Pons (tissue), 1 donor: ENCODE results near the gene ADRA2A.

Experiments
- DNase-seq: peaks from one replicate; pipeline ENCODE4 v3.0.0-alpha.2; 2016; ENCODE audit warnings: low spot score

ADRA2A gene

DNA sequence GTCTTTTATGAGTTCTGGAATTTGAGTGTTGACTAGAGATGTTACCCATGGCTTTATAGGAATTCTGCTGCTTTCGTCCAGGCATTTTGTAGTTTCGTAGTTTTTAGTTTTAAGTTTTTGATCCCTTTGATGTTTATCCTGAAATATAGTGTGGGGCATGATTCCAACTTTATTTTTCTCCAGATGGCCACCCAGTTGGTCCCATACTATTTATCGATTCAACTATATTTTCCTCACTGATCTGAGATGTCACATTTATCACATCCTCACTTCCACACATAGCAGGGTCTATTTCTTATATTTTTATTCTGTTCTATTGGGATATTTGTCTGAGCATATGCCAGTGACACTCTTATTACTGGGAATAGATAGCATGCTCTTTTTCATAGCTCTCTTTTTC is 33.9 kb downstream of the ADRA2A start:
- no peak for DNase-seq

GRCh38 chr10:111112333-111112732 is 35.5 kb downstream of the ADRA2A start:
- no peak for DNase-seq

GRCh38 chr10:111113238-111113960 is 36.6 kb downstream of the ADRA2A start:
- no peak for DNase-seq

GRCh38 chr10:111113961-111114757 is 37.3 kb downstream of the ADRA2A start:
- no peak for DNase-seq

DNA sequence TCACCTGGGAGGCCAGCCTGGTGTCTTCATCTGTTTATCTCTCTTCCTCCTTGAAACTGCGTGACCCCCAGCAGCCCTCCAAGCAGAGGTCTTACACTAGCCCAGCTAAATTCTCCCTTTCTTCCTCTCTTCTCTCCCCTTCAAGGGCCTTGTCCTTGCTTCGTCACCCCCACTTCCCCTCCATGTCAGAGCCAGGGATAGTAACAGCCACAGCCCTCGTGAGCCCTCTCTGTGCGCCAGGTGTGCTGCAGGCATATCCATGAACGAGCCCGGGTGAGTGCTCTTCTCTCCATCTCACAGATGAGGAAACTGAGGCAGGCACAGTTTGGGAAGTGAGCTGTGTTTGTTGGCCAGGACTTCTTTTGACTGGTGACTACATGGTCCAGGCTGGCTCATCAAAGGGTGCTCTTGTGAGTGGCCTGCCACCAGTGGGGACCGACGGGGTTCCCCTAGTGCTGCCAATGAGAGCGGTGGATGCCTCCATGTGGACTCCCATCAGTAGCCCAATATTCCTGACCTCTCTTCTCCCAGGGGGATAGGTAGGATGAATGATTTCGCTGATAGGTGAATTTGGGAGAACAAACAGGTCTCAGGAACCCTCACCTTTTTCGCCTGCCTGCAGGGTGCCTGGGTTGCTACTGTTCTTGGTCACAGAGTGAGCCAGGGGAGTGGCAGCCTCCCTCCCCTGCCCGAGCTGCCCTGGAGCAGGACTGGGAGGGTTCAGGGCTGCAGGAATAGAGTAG is 38.1 kb downstream of the ADRA2A start:
- no peak for DNase-seq

GRCh38 chr10:111116211-111116610 is 39.4 kb downstream of the ADRA2A start:
- DNase-seq = no peak

- no peak for DNase-seq
Observed at GRCh38 chr10:111116762-111117445, 40.1 kb downstream of the ADRA2A start.

DNA sequence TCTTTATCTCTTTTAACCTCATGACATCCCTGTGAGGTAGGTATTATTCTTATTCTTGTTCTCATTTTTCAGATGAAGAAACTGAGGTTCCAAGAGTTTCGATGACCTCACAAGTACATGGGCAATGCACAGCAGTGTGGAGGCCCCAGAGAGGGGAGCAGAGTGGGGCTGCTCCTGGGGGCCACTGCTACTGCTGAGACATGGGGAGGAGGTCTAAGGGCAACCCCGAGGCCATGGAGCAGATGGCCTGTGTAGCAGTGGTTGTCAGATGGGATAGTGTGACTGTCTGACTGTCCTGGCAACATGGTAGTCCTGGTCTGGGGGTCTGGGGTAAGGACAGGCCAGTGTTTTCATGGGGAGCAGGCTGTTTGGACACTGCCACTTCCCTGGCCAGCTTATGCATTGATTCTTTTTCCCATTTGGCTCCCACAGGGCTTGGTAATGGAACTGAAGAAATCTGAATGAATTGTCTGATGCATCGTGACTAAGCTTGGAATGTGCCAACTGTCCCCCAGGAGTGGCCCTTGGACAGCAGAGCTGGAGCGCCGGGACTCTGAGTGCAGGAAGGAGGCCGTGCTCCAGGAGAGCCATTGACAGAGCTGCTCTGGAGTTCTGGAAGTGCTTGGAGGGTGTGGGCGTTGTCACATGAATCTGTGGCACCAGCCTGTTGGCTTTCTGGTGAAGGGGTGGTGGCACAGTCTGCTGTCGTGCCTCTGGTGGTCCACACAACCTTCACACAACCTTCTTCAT is 40.9 kb downstream of the ADRA2A start:
- no peak for DNase-seq

DNA sequence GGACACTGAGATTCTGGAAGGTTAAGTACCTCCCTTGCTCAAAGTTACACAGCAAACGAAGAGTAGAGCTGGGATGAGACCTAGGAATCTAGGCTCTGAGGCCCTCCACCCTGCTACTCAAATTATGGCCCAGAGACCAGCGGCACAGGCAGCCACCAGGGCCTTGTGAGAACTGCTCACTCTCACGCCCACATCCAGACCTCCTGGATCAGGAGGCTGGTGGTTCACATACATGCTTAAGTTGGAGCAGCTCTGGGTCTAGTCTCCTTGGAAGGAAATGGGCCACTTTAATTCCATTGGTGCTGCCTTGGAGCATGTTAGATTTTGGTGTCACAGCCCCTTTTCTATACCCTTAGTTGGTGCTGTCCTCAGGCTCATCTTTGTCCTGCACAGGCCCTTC is 41.9 kb downstream of the ADRA2A start:
- no peak for DNase-seq

- DNase-seq = no peak
Observed at GRCh38 chr10:111119637-111120036, 42.8 kb downstream of the ADRA2A start.

GRCh38 chr10:111122127-111122526 is 45.3 kb downstream of the ADRA2A start:
- no peak for DNase-seq

- DNase-seq = no peak
Observed at GRCh38 chr10:111123883-111124282, 47.1 kb downstream of the ADRA2A start.

GRCh38 chr10:111125102-111125501 is 48.3 kb downstream of the ADRA2A start:
- no peak for DNase-seq

- no peak for DNase-seq
Observed at GRCh38 chr10:111126077-111126476, 49.2 kb downstream of the ADRA2A start.

GRCh38 chr10:111127081-111127848 is 50.4 kb downstream of the ADRA2A start:
- no peak for DNase-seq

- DNase-seq = peak; percentile 16
Observed at GRCh38 chr10:111128331-111129180, 51.7 kb downstream of the ADRA2A start.

DNA sequence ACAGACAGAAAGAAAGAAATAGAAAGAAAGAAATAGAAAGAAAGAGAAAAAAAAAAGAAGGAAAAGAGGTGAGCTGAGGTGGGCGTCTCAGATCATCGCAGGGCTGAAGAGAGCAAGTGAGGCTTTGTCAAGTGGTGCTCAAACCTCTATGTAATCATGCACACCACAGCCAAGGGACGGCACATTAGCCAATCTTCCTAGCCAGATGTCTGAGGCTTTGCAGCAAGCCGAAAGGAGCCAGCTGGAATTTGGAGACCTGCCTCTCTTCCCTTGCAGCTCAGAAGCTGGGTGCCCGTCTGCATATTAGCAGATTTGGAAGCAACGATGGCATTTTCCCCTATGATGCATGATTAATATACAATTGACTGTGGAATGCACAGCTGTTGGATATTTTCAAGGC is 52.5 kb downstream of the ADRA2A start:
- no peak for DNase-seq

DNA sequence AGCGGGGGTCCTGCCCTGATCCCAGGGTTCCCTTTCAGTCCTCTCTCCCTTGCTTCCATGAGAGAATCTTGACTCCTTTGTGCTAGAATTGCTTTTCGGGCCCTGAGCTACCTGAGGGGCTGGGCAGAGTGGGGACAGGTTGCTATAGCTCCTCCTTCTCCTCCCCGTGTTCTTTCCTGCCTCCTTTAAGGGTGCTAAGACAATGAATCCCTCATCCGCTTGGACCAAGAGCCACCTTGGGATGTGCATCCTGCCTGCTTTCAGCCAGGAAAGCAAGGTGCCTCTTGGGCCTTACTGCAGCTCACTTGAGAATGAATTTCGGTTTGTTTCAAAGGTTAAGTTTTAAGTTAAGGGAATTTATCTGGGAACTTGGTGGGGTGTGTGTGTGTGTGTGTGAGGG is 53.6 kb downstream of the ADRA2A start:
- DNase-seq = no peak
